BLaER1 (cell line): ENCODE data around the gene TRIM41.
"Not testable (repeated sequence)": the region's sequence is repeated elsewhere in the genome, so short reads cannot be mapped to it uniquely, and the experiment has no call there.

ENCODE experiments used
- H3K27ac ChIP-seq: shearing (Covaris generic); formaldehyde crosslinking; 2 replicates; pipeline ENCODE4 v1.8.1; 2022
- H3K27me3 ChIP-seq: shearing (Covaris generic); formaldehyde crosslinking; 2 replicates; pipeline ENCODE4 v1.8.1; 2022
- H3K36me3 ChIP-seq: shearing (Covaris generic); formaldehyde crosslinking; 2 replicates; pipeline ENCODE4 v1.8.1; 2022
- H3K4me1 ChIP-seq: shearing (Covaris generic); formaldehyde crosslinking; 2 replicates; pipeline ENCODE4 v1.8.1; 2022
- H3K4me2 ChIP-seq: shearing (Covaris generic); formaldehyde crosslinking; 2 replicates; pipeline ENCODE4 v1.8.1; 2022
- H3K4me3 ChIP-seq: shearing (Covaris generic); formaldehyde crosslinking; 2 replicates; pipeline ENCODE4 v1.8.1; 2022
- H3K9ac ChIP-seq: shearing (Covaris generic); formaldehyde crosslinking; 2 replicates; pipeline ENCODE4 v1.8.1; 2022
- H3K9me3 ChIP-seq: shearing (Covaris generic); formaldehyde crosslinking; 2 replicates; pipeline ENCODE4 v1.8.1; 2022
- H4K20me1 ChIP-seq: shearing (Covaris generic); formaldehyde crosslinking; 2 replicates; pipeline ENCODE4 v1.8.1; 2022
- Cebpa-rat ChIP-seq: shearing (Covaris generic); IDR thresholded peaks from 2 replicates; pipeline ENCODE4 v1.8.1; 2022

The TRIM41 gene

GRCh38 chr5:181265092-181265671 lies 42.1 kb downstream of the TRIM41 start:
- peaks cover 16% of the 10 kb centered on the region for H4K20me1 ChIP-seq
- H3K4me1 ChIP-seq, result peaks cover 8% of the 10 kb centered on the region
- peaks cover 35% of the 10 kb centered on the region for H3K36me3 ChIP-seq
- H3K4me3 ChIP-seq, result no peak overlapping the region
- no peak overlapping the region for H3K4me2 ChIP-seq
- no peak overlapping the region for H3K27ac ChIP-seq
- no peaks in the 10 kb centered on the region for H3K9me3 ChIP-seq
- H3K9ac ChIP-seq, result no peak overlapping the region
- no peak for TF ChIP-seq Cebpa-rat
- no peaks in the 10 kb centered on the region for H3K27me3 ChIP-seq

GRCh38 chr5:181267291-181267904 lies 44.3 kb downstream of the TRIM41 start:
- not testable (repeated sequence) for H3K9ac ChIP-seq, H3K4me3 ChIP-seq, H3K9me3 ChIP-seq, H3K4me2 ChIP-seq, H3K27ac ChIP-seq, H3K27me3 ChIP-seq, H3K4me1 ChIP-seq
- H4K20me1 ChIP-seq, result peaks cover 12% of the 10 kb centered on the region; the same call in 1 of the 2 replicates
- H3K36me3 ChIP-seq, result peaks cover 44% of the 10 kb centered on the region

- H3K9ac ChIP-seq, H3K4me2 ChIP-seq, H3K27me3 ChIP-seq, H3K27ac ChIP-seq, H3K4me1 ChIP-seq, H4K20me1 ChIP-seq, H3K9me3 ChIP-seq, H3K4me3 ChIP-seq: not testable (repeated sequence)
- peaks cover 40% of the 10 kb centered on the region for H3K36me3 ChIP-seq
Observed at GRCh38 chr5:181267907-181268306, 44.8 kb downstream of the TRIM41 start.

- Histone ChIP-seq H3K9me3 (no peaks in the 10 kb centered on the region), H3K4me2 (no peak overlapping the region), H3K27me3 (no peaks in the 10 kb centered on the region), H3K36me3 (peaks cover 16% of the 10 kb centered on the region), H4K20me1 (no peaks in the 10 kb centered on the region), H3K9ac (no peak overlapping the region), H3K27ac (no peak overlapping the region), H3K4me3 (no peak overlapping the region), H3K4me1 (no peaks in the 10 kb centered on the region)
- TF ChIP-seq Cebpa-rat, result no peak
Observed at GRCh38 chr5:181271081-181271480, 48.0 kb downstream of the TRIM41 start.

- not testable (repeated sequence) for H3K4me1 ChIP-seq, H3K27ac ChIP-seq, H4K20me1 ChIP-seq, H3K4me3 ChIP-seq, H3K4me2 ChIP-seq, H3K9ac ChIP-seq, H3K27me3 ChIP-seq, H3K9me3 ChIP-seq
- peaks cover 14% of the 10 kb centered on the region for H3K36me3 ChIP-seq
Observed at GRCh38 chr5:181273433-181273744, 50.3 kb downstream of the TRIM41 start.

- H3K4me3 ChIP-seq, result no peak overlapping the region
- no peaks in the 10 kb centered on the region for H3K36me3 ChIP-seq
- H4K20me1 ChIP-seq, result no peaks in the 10 kb centered on the region
- H3K9ac ChIP-seq, result no peak overlapping the region
- no peak overlapping the region for H3K27ac ChIP-seq
- no peaks in the 10 kb centered on the region for H3K4me1 ChIP-seq
- no peaks in the 10 kb centered on the region for H3K27me3 ChIP-seq
- no peaks in the 10 kb centered on the region for H3K9me3 ChIP-seq
- TF ChIP-seq Cebpa-rat, result no peak
- H3K4me2 ChIP-seq, result no peak overlapping the region
Observed at GRCh38 chr5:181280251-181280762, 57.2 kb downstream of the TRIM41 start.

GRCh38 chr5:181281077-181281983 lies 58.2 kb downstream of the TRIM41 start:
- H3K9ac ChIP-seq, result no peak overlapping the region

GRCh38 chr5:181281984-181282316 lies 58.9 kb downstream of the TRIM41 start:
- Histone ChIP-seq H3K9ac (no peak overlapping the region), H4K20me1 (no peaks in the 10 kb centered on the region), H3K27me3 (no peaks in the 10 kb centered on the region), H3K9me3 (no peaks in the 10 kb centered on the region), H3K27ac (no peak overlapping the region), H3K4me2 (no peak overlapping the region), H3K4me1 (peaks cover 2% of the 10 kb centered on the region; the same call in 1 of the 2 replicates), H3K4me3 (no peak overlapping the region), H3K36me3 (no peaks in the 10 kb centered on the region)
- no peak for TF ChIP-seq Cebpa-rat

More at GRCh38 chr5:181281077-181281983, 58.2 kb downstream of the TRIM41 start:
- Histone ChIP-seq H4K20me1 (no peaks in the 10 kb centered on the region), H3K4me1 (no peaks in the 10 kb centered on the region), H3K27me3 (no peaks in the 10 kb centered on the region), H3K4me3 (no peak overlapping the region), H3K9me3 (no peaks in the 10 kb centered on the region), H3K27ac (no peak overlapping the region), H3K36me3 (no peaks in the 10 kb centered on the region), H3K4me2 (no peak overlapping the region)
- TF ChIP-seq Cebpa-rat, result no peak

GRCh38 chr5:181282415-181282814 lies 59.3 kb downstream of the TRIM41 start:
- not testable (repeated sequence) for H3K4me2 ChIP-seq, H3K4me1 ChIP-seq, H3K27ac ChIP-seq, H3K4me3 ChIP-seq, H4K20me1 ChIP-seq, H3K36me3 ChIP-seq, H3K27me3 ChIP-seq, H3K9ac ChIP-seq, H3K9me3 ChIP-seq

- Histone ChIP-seq H3K27me3 (no peaks in the 10 kb centered on the region), H3K4me1 (peaks cover 8% of the 10 kb centered on the region; the same call in 1 of the 2 replicates), H3K4me2 (no peak overlapping the region), H3K9ac (no peak overlapping the region), H3K27ac (no peak overlapping the region), H3K9me3 (no peaks in the 10 kb centered on the region), H3K36me3 (no peaks in the 10 kb centered on the region), H4K20me1 (no peaks in the 10 kb centered on the region), H3K4me3 (no peak overlapping the region)
- TF ChIP-seq Cebpa-rat, result no peak
Observed at GRCh38 chr5:181282874-181283273, 59.8 kb downstream of the TRIM41 start.
